ENCODE data around the gene EBI3.
A peak's percentile ranks its signal among the peaks of the same experiment; 100 is the strongest.

GRCh38 chr19:4267101-4267900, 38.0 kb downstream of the EBI3 start:
- TF ChIP-seq, protein P1, sequence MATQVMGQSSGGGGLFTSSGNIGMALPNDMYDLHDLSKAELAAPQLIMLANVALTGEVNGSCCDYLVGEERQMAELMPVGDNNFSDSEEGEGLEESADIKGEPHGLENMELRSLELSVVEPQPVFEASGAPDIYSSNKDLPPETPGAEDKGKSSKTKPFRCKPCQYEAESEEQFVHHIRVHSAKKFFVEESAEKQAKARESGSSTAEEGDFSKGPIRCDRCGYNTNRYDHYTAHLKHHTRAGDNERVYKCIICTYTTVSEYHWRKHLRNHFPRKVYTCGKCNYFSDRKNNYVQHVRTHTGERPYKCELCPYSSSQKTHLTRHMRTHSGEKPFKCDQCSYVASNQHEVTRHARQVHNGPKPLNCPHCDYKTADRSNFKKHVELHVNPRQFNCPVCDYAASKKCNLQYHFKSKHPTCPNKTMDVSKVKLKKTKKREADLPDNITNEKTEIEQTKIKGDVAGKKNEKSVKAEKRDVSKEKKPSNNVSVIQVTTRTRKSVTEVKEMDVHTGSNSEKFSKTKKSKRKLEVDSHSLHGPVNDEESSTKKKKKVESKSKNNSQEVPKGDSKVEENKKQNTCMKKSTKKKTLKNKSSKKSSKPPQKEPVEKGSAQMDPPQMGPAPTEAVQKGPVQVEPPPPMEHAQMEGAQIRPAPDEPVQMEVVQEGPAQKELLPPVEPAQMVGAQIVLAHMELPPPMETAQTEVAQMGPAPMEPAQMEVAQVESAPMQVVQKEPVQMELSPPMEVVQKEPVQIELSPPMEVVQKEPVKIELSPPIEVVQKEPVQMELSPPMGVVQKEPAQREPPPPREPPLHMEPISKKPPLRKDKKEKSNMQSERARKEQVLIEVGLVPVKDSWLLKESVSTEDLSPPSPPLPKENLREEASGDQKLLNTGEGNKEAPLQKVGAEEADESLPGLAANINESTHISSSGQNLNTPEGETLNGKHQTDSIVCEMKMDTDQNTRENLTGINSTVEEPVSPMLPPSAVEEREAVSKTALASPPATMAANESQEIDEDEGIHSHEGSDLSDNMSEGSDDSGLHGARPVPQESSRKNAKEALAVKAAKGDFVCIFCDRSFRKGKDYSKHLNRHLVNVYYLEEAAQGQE (IDR thresholded peaks at IDR 0.05; ENCODE audit: borderline replicate concordance): no peak
- TF ChIP-seq MXI1 (conservative IDR thresholded peaks at IDR 0.05; ENCODE audit: poor library complexity, severe bottlenecking) (peak; percentile 24), EZH2 (IDR thresholded peaks at IDR 0.05; ENCODE audit: borderline replicate concordance, insufficient read depth, low read length, poor library complexity, severe bottlenecking) (no peak), SMC3 (conservative IDR thresholded peaks at IDR 0.05; ENCODE audit: poor library complexity) (peak; percentile 69), RAD21 (conservative IDR thresholded peaks at IDR 0.05) (peak; percentile 83)
- TF ChIP-seq, protein P2, sequence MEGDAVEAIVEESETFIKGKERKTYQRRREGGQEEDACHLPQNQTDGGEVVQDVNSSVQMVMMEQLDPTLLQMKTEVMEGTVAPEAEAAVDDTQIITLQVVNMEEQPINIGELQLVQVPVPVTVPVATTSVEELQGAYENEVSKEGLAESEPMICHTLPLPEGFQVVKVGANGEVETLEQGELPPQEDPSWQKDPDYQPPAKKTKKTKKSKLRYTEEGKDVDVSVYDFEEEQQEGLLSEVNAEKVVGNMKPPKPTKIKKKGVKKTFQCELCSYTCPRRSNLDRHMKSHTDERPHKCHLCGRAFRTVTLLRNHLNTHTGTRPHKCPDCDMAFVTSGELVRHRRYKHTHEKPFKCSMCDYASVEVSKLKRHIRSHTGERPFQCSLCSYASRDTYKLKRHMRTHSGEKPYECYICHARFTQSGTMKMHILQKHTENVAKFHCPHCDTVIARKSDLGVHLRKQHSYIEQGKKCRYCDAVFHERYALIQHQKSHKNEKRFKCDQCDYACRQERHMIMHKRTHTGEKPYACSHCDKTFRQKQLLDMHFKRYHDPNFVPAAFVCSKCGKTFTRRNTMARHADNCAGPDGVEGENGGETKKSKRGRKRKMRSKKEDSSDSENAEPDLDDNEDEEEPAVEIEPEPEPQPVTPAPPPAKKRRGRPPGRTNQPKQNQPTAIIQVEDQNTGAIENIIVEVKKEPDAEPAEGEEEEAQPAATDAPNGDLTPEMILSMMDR (IDR thresholded peaks at IDR 0.05; ENCODE audit: poor library complexity, severe bottlenecking): peak; percentile 82

All from neural cell (in vitro differentiated cells).